CD4-positive, alpha-beta T cell treated with Interleukin-2 at 100 ng/mL for 4 hours (primary cell): ENCODE results near the gene KCNH6.

Experiments used
- DNase-seq: peaks from one replicate; pipeline ENCODE4 v3.0.0-alpha.2; 2020; ENCODE audit warnings: low spot score

Gene KCNH6

GRCh38 chr17:63552211-63552610 is 29.1 kb downstream of the KCNH6 start:
- no peak for DNase-seq

GRCh38 chr17:63555500-63556156 is 32.5 kb downstream of the KCNH6 start:
- DNase-seq: no peak

GRCh38 chr17:63557416-63557815 is 34.3 kb downstream of the KCNH6 start:
- no peak for DNase-seq

GRCh38 chr17:63558441-63558840 is 35.3 kb downstream of the KCNH6 start:
- DNase-seq: no peak

- DNase-seq: no peak
Observed at GRCh38 chr17:63561819-63562218, 38.7 kb downstream of the KCNH6 start.

- no peak for DNase-seq
Observed at GRCh38 chr17:63563339-63563738, 40.2 kb downstream of the KCNH6 start.

GRCh38 chr17:63564562-63564961 is 41.4 kb downstream of the KCNH6 start:
- no peak for DNase-seq

- no peak for DNase-seq
Observed at GRCh38 chr17:63567229-63567628, 44.1 kb downstream of the KCNH6 start.

- DNase-seq: no peak
Observed at GRCh38 chr17:63568563-63568962, 45.4 kb downstream of the KCNH6 start.

GRCh38 chr17:63571632-63572310 is 48.6 kb downstream of the KCNH6 start:
- DNase-seq: peak; percentile 38

GRCh38 chr17:63573634-63574033 is 50.5 kb downstream of the KCNH6 start:
- DNase-seq: no peak

GRCh38 chr17:63578027-63578768 is 55.0 kb downstream of the KCNH6 start:
- no peak for DNase-seq

- DNase-seq: no peak
Observed at GRCh38 chr17:63578769-63579111, 55.6 kb downstream of the KCNH6 start.

GRCh38 chr17:63579633-63580032 is 56.5 kb downstream of the KCNH6 start:
- DNase-seq: no peak

- DNase-seq: no peak
Observed at GRCh38 chr17:63587770-63588169, 64.6 kb downstream of the KCNH6 start.

- DNase-seq: no peak
Observed at GRCh38 chr17:63588797-63589196, 65.6 kb downstream of the KCNH6 start.

- DNase-seq: no peak
Observed at GRCh38 chr17:63589646-63590045, 66.5 kb downstream of the KCNH6 start.

GRCh38 chr17:63592797-63593196 is 69.6 kb downstream of the KCNH6 start:
- no peak for DNase-seq

- no peak for DNase-seq
Observed at GRCh38 chr17:63595132-63595531, 72.0 kb downstream of the KCNH6 start.
